GM12872 (cell line): ENCODE measurements around the gene ARMH3.

ENCODE experiments used
- TF ChIP-seq, protein P1 (sequence below): IDR thresholded peaks from 3 replicates; pipeline ENCODE4 v1.5.1; 2011; ENCODE audit warnings: low read depth, mild to moderate bottlenecking, low read length, moderate library complexity; ENCODE audit not compliant: insufficient read depth

Gene ARMH3

DNA sequence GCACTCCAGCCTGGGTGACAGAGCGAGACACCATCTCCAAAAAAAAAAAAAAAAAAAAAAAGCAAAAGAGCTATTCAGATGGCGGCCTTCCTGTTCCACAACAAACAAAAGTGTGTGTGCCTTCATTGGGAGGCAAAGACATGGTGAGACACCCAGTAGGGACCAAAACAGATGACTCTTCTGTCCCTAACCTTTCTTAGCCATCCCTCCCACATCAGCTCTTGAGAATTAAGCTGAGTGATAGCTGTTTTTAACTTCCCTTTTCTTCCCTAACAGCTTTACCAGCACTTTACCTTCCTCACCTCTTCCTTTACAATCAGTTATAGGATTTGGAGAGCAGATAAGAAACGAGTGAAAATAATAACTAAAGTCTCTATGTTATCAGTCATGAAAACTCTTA lies 48.2 kb downstream of the ARMH3 start:
- TF ChIP-seq, protein P1, sequence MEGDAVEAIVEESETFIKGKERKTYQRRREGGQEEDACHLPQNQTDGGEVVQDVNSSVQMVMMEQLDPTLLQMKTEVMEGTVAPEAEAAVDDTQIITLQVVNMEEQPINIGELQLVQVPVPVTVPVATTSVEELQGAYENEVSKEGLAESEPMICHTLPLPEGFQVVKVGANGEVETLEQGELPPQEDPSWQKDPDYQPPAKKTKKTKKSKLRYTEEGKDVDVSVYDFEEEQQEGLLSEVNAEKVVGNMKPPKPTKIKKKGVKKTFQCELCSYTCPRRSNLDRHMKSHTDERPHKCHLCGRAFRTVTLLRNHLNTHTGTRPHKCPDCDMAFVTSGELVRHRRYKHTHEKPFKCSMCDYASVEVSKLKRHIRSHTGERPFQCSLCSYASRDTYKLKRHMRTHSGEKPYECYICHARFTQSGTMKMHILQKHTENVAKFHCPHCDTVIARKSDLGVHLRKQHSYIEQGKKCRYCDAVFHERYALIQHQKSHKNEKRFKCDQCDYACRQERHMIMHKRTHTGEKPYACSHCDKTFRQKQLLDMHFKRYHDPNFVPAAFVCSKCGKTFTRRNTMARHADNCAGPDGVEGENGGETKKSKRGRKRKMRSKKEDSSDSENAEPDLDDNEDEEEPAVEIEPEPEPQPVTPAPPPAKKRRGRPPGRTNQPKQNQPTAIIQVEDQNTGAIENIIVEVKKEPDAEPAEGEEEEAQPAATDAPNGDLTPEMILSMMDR = no peak

DNA sequence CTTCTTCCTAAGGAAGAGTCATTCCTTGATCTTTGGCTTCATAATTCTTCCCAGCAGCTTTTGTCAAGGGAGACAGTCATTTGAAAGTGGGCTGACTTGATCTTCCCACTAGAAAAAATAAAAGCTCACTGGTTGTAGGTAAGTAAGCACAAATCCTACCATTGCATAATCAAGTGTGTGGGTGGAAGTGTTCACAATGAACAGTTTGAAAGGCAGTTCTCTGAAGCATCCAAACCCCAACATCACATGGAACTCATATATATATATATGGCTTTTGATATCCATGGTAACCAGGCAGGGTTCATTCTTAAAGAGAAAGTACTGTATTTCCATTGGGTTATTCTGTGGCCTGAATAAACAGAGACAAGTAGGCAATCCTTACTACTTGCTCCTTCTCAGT lies 51.6 kb downstream of the ARMH3 start:
- TF ChIP-seq, protein P1 = no peak

DNA sequence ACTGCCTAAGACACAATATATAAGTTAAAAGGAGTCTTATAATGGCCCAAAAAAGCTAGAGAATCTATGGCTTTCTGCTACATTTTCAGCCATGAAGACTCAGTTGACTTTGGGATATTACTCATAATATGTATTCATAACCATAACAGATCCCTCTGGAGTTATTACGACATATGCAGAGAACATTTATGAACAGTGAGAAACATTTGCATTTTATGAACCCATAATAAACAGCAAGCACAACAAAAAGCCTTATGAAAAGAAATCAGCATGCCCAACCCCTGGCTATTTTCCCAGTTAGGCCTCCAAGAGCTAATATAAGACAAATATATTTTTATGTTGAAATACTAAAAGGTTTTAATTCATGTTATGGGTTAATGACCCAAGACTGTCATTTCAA lies 52.4 kb downstream of the ARMH3 start:
- TF ChIP-seq, protein P1 = no peak

DNA sequence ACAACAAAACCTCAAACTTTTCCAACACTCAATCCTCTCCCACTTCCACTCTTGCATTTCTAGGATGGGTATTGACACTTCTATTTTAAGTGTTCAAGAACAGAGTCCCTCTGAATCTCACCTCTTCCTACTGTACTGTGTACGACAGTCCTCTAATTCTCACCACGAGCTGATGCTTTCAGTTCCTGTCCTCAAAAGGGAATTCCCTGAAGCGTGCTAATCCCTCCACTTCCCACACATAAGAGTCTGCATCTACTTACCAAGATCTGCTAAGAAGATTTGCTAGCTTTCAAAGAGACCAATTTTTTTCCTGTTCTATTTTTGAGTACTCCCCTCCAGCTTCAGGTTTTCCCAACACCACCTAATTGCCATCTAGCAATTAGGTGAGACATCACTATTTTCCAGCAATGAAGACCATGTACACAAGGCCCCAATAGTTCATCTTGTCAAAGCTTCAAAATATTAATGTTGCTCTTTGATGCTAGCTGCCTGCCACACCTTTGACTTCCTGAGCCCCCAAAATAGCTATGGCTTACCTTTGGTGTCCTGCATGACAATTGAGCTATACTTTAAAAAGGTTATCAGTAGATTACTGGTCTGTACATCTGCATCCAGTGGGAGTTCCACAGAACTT lies 54.4 kb downstream of the ARMH3 start:
- TF ChIP-seq, protein P1 = no peak

DNA sequence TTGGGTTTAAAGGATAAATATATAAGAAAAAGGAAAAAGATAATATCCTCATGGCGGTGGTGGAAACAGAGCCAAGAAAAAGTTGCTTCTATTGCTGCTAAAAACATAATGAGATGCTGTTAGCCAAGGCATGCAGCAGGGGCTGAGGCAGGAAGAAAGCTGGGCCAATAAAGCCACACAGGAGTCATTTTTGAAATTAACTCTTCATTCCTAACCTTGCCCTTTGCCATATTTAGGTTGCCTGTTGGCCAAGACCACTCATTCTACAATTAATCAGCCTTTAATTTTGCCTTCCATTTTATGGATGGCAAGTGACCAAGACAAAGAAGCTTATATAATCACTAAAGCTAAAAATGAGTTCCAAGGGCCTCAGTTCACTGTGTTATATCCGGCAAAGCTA lies 58.2 kb downstream of the ARMH3 start:
- TF ChIP-seq, protein P1 = no peak

DNA sequence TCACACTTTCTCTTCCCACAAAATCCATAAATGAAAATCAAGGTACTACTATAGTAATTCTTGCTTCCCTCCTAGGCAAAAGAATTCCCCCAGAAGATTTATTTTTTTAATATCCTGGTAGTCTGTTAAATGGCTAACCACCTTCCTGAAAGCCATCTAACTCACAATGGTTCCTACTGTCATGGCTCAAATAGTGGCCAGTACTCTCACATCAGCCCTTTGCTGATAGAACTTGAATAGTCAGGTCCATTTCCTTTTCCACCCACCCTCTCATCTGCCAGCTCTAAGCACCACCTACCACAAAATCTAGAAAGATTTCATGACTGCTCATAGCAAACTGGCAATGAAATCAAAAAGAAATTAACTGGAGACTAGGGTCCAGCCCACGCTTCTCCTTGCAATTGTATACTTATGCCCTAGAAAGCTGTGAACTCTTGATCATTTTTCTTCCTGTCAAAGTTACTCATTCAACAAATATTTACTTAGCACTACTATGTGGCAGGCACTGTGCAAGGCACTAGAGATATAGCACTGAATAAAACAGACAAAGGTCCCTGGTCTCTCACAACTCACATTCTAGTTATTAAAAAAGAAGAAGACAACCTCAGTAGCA lies 60.4 kb downstream of the ARMH3 start:
- TF ChIP-seq, protein P1 = no peak

DNA sequence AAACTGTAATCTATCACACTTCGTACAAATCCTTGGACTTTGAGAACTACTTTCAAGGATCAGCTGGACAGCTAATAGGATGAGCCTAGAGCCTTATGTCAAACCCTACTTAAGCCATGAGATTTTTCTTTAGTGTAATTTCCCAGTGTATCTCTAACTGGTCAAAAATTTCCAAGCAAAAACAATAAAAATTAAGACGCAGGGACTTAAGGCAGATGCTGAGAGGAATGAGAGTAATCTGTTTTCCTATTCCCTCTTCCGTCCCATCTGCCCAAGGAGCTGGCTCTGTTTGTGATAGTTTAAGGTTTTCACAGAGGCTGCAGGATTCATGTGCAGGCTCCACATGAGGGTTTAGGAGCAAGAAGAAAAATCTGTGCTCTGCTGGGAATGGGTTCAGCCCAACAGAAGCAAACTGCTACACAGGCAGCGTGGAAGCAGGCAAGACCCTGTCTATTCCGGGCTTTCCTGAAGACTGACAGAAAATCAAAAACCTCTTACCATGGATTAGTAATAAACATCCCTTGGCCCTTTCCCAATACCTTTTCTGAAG lies 62.2 kb downstream of the ARMH3 start:
- TF ChIP-seq, protein P1 = no peak
